GM18870 (cell line): ENCODE measurements around the gene SAP30L.

Experiments
- ATAC-seq: cut with Tn5 transposase; IDR thresholded peaks from one replicate; pipeline ENCODE4 v1.9.1; 2021; ENCODE audit warnings: moderate library complexity; ENCODE audit not compliant: unreplicated experiment

Gene SAP30L

GRCh38 chr5:154479160-154479943, 33.6 kb downstream of the SAP30L start:
- ATAC-seq, result no peak

DNA sequence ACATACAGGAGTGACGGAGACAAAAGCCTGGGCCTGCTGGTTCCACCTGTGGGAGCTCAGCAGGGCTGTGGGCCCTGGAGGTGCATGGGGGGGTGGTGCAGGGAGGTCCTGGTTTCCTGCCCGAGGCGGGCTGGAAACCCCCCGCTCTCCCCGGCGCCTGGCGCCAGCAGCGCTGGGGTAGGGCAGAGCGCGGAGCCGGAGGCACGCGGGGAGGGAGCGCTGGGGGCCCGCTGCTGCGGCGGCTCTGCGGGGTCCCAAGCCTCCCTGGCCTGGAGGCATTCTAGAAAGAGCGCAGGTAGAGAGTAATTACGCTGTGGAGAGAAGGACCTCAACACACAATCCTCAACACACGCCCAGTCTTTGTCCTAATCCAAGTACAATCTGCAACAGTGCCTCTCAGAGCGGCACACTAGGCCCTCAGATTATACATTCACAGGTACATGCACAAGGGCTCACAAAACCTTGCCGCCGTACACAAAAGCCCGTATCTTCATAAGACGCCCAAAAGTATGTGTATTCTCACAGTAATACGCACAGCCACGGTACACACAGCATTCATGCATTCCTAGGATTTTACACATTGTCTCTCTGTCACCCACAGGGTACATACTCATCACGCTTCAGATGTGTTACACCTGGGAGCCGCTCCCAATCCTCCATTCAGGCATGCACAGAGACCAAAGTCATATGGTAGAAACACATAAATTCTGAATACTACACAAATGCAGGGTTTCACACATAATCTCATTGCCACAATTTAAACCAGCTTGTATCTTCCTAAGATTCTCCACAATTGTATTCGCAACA, 34.4 kb downstream of the SAP30L start:
- no peak for ATAC-seq

DNA sequence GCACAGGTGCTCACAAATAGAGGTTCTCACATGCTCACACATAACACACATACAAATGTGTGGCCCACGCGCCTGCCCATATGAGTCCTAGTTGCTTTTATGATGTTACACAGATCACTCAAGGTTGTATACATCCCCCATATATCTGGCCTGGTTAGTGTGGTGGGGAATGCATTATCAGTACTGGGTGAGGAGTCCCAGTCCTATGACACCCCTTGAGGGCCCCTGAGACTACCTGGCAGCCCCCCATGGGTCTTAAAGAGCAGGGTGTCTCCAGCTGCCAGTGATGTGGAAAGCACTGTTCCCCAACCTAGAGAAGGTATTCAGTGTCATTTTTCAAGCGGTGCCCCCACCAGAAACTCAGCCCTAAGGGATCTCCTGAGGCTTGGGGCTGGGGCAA, 35.0 kb downstream of the SAP30L start:
- ATAC-seq, result no peak

DNA sequence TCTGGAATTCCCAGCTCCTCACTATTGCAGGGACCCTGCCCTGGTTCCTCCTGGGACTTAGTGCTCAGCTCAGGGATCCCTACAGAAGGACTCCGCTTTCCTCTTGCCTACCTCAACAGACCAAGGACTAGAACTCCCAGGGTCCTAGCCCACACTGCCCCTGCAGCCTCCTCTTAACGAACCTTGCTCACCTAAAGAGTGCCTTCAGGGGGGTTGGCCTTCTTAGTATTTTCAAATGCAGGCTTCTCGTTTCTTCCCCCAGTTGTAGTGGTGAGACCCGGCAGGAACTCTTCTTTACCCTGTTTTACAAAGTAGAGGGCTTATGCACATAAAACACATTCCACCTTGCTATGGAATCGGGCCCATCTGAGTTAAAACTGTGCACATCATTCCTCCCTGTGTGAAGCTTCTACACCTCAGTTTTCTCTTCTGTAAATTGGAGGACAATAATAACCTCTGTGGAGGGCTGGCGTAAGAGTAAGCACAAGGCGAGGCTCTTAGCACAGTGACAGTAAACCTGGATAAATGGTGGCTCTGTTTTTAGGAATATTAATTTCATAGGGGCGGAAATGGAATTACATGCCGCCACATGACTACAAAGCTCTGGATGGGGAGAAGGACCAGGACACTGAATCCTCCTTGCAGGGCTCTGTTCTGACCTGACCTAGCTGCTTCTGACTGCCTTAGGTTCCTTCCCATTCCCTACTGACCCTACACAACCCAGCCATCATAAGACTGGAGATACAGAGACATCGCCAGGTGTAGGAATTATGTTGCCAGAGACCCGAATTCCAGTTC, 36.0 kb downstream of the SAP30L start:
- ATAC-seq, result no peak

DNA sequence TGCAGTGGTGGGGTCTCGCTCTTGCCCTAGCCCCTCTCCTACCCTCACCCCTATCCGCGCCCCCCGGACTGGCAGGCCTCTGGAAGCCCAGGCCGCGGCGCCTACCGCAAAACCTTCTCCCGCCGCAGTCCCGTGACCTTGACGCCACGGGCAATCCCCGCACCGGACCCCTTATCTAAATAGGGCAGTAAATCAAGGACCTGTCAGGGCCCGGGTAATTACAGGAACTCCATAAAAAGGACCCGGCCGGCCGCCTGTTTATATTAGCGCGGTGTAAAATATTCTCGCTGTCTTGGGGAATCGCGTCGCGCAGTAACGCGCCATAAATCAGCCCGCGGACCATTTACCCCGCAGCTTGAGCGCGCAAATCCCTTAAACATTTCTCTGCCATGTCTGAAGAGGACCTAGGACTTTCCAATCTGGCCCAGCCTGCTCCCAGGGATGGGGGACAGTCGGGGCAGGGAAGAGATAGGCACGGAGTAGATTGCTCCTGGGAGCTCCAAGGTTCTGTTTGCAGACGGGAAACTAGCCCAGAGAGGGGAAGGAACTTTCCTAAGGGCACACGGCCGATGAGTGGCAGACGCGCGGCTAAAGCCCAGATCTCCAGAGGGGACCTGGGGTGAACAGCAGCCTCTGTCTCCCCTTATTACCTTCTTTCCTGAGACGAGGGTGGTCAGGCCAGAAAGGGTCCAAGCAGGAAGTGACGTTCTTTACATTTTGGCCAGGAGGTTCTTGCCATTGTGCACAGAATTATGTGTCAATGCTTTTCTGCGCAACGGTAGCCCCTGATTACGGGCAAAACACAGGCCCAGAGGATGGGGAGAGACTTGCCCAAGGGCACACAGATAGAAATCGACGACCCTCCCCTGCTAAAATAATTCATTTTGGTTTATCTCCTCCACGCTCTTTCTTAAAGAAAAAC, 37.0 kb downstream of the SAP30L start:
- no peak for ATAC-seq

DNA sequence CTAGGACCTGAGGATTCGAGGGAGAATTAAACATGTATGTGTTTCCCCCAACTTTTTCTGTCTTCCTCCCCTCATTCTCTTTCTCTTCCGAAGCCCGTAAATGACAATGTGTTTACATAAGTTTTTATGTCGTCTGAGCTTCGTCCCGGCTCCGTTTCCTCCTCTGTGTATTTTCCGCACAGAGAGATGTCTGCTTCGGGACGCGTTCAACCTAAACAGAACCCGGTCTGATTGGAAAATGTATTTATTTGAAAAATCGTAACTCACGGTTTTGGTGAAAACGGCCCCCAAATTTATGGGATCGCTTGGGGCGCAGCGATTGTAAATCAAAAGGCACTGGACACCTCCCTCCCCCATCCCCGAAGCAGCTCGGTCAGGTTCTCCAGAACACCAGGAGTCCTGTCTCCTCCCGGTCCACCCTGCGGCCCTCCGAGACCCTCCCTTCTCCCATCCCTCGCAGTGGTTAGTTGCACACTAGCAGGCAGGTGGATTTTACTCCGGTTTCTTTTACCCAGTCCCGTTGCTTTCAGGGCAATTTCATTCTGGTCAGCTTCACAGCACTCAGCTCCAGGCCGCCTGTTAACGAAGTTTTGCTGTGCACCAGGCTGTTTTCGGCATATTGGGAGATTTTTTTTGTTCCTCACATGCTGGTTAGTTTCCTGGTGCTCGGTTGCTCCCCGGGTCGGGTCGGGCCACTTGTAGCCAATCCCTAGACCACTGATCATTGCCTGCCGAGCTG, 38.0 kb downstream of the SAP30L start:
- ATAC-seq, result no peak

GRCh38 chr5:154484393-154485095, 38.7 kb downstream of the SAP30L start:
- ATAC-seq, result no peak

DNA sequence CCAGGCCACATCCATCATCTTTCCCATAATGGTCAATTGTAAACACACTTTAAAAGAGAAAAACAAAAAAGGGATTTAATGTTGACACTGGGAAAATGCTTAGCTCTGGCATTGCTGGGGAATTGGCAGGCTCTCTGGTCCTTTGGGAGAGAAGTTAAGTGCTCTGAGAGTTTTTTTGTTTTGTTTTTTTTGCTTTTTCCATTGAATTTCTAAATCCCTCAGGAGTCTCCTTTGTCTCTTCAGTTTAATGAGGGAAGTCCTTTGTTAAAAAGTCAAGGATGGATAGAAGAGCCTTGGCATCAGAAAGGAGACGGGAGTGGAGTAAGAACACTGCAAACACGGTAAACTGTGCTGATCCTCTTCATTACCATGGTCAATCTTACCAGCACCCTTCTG, 39.3 kb downstream of the SAP30L start:
- no peak for ATAC-seq

DNA sequence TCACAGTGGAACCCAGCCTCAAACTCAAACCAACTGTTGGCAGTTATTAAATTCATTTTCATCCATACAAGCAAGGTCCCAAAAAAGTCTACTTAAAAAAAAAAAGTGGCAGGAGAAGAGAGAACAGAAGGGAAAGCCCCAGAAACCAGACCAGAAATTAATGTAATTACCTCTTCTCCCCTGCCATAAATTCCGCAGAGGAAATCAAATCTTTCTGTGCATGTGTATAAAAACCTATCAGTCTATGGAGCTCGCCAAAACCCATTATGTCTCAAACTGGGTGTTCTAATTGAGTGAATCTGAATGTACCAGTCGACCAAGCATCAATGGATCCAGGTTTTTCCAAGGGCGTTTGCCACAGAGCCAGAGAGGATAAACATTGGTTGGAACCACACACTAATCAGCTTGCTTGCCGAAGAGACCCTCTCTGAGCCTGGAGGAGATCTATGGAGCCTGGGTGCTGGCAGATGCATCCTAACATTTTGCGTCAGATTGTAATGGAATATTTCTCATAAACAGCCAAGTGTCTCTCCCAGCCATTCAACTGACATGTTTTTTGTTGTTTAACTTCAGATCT, 40.1 kb downstream of the SAP30L start:
- ATAC-seq, result no peak

GRCh38 chr5:154486427-154486866, 40.6 kb downstream of the SAP30L start:
- ATAC-seq, result no peak

DNA sequence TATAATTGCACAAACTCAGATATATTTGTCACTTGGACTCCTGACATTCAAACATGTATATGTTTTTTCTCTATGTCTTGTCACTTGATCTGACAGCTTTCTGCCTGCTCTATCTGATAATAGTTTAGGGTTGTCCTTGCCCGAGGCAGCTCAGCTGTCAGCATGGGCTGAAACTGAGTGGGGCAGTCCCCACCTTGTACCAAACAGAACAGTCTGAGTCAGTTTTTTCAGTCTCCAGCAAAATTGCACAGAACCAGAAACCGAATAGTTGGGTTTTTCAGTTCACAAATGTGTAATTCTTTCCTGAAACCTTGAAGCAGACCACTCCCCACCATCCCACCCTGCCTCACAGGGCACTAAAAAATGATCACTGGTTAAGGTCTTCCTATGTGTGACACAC, 41.7 kb downstream of the SAP30L start:
- peak; percentile 99 for ATAC-seq

GRCh38 chr5:154491941-154492340, 46.1 kb downstream of the SAP30L start:
- ATAC-seq, result no peak

DNA sequence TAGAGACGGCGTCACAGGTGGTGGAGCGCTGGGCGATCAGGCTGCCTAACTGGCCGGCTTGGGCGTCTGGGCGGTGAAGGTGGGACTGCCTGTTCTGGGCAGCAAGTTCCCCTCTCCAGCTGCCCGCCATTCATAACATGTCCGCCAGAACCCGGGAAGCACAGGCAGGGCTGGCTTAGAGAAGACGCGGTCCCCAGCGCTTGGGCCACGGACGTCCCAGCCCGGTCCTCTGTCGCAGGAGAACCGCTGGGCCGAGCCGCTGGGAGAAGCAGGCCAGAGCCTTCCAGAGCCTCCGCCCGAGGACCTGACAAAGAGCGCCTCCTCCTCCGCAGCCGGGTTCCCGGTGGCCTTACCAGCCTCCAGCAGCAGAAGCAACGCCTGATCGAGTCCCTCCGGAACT, 47.5 kb downstream of the SAP30L start:
- ATAC-seq, result no peak

DNA sequence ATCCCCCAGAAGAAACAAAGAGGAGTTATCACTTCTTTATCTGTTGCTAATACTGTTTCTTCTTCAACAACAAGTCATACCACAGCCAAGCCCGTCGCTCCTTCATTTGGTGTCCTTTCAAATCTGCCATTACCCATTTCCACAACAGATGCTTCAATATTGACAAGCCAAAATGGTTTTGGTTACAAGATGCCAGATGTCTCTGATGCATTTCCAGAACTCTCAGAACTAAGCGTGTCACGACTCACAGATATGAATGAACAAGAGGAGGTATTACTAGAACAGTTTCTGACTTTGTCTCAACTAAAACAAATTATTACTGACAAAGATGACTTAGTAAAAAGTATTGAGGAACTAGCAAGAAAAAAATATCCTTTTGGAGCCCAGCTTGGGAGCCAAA, 48.2 kb downstream of the SAP30L start:
- no peak for ATAC-seq

- ATAC-seq, result no peak
These were observed 52.8 kb downstream of the SAP30L start for GRCh38 chr5:154498591-154498990.

DNA sequence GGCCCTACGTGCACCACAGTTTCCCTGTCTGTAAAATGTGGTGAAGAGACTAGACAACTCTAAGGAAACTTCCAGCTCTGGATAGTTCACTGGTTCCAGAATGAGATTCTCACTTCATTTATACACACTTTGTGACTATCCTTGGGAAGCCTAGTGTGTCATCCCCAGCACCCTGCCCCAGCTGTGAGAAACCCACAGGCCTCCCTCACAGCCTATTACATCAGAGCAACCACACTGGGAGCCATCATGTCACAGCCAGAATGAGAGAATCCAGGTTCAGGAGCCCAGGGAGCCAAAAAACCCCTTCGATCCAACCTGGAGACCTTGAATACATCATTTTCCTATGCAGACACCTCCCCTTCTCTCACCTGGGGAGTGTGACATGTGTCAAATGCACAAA, 53.2 kb downstream of the SAP30L start:
- ATAC-seq, result no peak

GRCh38 chr5:154501566-154501965, 55.8 kb downstream of the SAP30L start:
- ATAC-seq, result no peak

DNA sequence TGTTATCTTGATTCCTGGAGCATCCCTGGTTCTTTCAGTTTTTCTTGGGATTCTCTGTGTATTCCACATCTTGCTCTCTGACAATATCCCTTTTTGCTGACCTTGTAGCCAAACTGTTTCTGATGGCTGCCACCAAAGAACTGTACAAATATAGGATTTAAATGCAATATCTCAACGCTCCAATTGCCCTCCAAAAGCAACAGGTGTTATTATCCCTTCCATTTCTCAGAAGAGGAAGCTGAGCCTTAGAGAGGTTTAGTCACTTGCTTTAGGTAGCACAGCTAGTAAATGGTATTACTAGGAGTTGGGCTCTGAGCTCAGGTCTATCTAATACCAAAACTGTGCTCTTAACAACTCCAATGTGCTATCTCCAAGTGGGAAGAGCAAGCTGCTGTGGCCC, 56.4 kb downstream of the SAP30L start:
- ATAC-seq, result no peak

- no peak for ATAC-seq
These were observed 57.9 kb downstream of the SAP30L start for GRCh38 chr5:154503698-154504039.
